Epithelial cell of proximal tubule (primary cell): ENCODE measurements around the gene EVA1A. TPM values are rescaled to one million over a fixed set of nuclear protein-coding genes. Genes with fewer than 3 reads are reported as not detected.

ENCODE experiments used
- DNase-seq: peaks from one replicate; pipeline ENCODE4 v3.0.0-alpha.2; 2011; ENCODE audit warnings: low read depth
- H3K4me3 ChIP-seq: 2 replicates; pipeline ENCODE4 v1.5.1; 2011; ENCODE audit warnings: low read depth, mild to moderate bottlenecking, low read length
- CTCF ChIP-seq: conservative IDR thresholded peaks from 2 replicates; pipeline ENCODE4 v1.5.1; 2012; ENCODE audit warnings: low read depth, mild to moderate bottlenecking, low read length
- total RNA-seq: library from RNA; depleted of rRNA; stranded (reverse); fragments of >200 nt; gene quantifications from 2 replicates; pipeline ENCODE4 v1.2.3, GENCODE V29; 2015

EVA1A gene
- total RNA-seq, 1 donor from 2014 or later, result 67.0 TPM

GRCh38 chr2:75475049-75475448, 85.7 kb downstream of the EVA1A start:
- TF ChIP-seq CTCF, result no peak
- DNase-seq, result no peak
- no peak overlapping the region for H3K4me3 ChIP-seq

GRCh38 chr2:75474115-75474514, 86.6 kb downstream of the EVA1A start:
- no peak for TF ChIP-seq CTCF
- H3K4me3 ChIP-seq, result no peak overlapping the region
- DNase-seq, result no peak

GRCh38 chr2:75466708-75467311, 93.9 kb downstream of the EVA1A start:
- DNase-seq, result no peak
- TF ChIP-seq CTCF, result peak; percentile 79
- H3K4me3 ChIP-seq, result no peak overlapping the region

GRCh38 chr2:75465317-75465984, 95.3 kb downstream of the EVA1A start:
- TF ChIP-seq CTCF, result peak; percentile 73
- no peak overlapping the region for H3K4me3 ChIP-seq
- no peak for DNase-seq

GRCh38 chr2:75464348-75464946, 96.3 kb downstream of the EVA1A start:
- H3K4me3 ChIP-seq, result no peak overlapping the region
- TF ChIP-seq CTCF, result peak; percentile 94
- DNase-seq, result no peak

GRCh38 chr2:75462721-75463120, 98.0 kb downstream of the EVA1A start:
- DNase-seq, result no peak
- no peak for TF ChIP-seq CTCF
- H3K4me3 ChIP-seq, result no peak overlapping the region
